NCI-H69 (cell line): ENCODE results near the gene FCGR1A.
A peak's percentile ranks its signal among the peaks of the same experiment; 100 is the strongest.
"Not testable (repeated sequence)": the region's sequence is repeated elsewhere in the genome, so short reads cannot be mapped to it uniquely, and the experiment has no call there.

Experiments
- DNase-seq: peaks from one replicate; lab custom pipeline; 2025; lab: John Stamatoyannopoulos, UW

FCGR1A gene

DNA sequence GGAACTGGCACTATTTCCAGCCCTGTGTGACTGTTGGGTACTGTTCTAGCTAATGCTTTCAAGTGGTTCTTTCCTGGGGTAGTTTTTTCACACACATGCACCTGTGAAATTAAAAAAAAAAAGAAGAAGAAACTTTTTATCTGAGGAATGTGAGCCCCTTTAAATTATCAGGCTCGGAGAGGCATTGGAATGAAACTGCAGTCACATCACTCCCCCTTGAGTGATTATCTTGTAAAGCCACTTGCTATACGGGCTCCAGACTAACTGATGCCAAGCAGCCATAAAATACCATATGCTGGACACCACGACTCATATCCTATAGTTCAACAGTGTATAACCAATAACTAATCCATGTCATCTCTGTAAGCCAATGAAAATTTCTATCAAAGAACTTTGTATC lies 5.4 kb upstream of the FCGR1A start:
- DNase-seq = not testable (repeated sequence)

DNA sequence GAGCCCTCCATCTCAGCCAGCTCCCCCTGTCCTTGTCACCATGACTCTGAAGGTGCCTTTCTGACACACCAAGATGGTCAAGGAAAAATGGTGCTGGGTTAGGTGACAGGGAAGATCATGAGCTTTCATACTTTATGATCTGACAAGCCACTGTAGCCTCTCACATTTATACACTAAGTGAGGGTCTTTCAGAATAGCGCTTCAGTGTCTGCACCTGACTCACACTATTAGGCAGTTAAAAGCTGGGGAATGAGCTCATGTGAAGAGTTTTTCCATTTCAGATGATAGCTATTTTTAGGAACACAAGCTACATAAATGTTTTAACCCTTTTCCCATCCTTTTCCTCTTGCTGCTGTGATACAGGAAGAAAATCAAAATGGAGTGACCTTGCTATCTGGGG lies 4.2 kb upstream of the FCGR1A start:
- DNase-seq = not testable (repeated sequence)

DNA sequence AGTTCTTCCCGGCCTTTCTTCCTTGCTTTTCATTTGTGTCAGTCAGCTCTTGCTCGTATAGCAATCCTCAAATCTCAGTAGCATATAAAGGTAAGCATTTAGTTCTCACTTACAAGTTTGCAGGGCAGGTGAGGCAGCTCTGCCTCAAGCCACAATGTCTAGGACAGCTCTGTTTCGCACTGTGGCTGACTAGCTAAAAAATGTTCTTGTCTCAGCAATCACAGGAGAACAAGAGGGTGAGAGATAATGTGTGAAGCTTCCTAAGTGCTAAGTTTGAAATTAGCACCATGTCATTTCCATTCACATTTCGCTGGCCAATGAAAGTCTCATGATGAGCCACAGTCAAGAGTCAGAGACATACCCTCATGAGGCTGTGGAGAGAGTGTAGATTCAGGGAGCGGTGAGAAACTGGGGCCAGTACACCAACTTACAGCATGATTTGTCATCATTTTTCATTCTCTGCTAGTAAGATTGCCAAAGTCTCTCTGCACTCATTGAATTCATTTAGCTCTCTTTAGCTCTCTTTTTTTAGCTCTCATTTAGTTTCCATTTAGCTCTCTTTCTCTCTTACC lies 995 bp upstream of the FCGR1A start:
- not testable (repeated sequence) for DNase-seq

- not testable (repeated sequence) for DNase-seq
Observed at GRCh38 chr1:149783289-149783688, 795 bp downstream of the FCGR1A start.

DNA sequence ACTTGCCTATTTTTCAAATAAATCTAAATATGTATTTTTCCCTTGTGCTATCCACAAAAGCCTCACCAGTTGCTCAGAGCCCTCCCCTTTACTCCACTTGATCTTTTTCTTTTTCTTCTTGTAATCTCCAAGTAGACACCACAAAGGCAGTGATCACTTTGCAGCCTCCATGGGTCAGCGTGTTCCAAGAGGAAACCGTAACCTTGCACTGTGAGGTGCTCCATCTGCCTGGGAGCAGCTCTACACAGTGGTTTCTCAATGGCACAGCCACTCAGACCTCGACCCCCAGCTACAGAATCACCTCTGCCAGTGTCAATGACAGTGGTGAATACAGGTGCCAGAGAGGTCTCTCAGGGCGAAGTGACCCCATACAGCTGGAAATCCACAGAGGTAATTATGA lies 1.4 kb downstream of the FCGR1A start:
- not testable (repeated sequence) for DNase-seq

- DNase-seq = not testable (repeated sequence)
Observed at GRCh38 chr1:149787688-149788451, 5.4 kb downstream of the FCGR1A start.

GRCh38 chr1:149792502-149792901 lies 10.0 kb downstream of the FCGR1A start:
- peak; percentile 67 for DNase-seq

DNA sequence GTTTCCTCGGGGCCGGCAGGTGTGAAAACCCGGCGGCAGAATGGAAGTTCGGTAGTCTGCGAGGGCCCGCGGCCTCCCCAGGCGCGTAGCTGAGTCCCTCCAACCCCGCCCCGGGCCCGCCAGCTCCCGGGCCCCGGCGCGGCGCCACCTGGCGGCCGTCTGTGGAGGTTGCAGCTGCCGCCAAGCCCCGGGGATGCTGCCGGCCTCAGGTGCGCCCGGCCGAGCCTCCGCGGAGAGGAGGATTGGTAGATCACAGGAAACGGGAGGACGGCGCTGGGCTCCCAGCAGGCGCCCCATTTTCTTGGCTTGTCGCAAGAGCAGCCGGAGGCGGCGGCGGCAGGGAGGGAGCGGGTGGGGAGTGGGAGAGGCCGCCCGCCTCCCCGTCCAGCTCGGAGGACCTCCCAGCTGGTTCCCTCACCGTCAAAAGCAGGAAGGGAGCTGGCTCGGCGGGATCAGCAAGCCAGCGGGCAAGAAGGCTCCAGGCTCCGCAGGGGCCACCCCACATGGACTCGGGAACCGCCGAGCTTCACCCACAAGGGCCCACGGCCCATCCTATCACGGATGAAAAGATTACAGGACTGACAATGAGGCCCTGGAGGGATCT lies 10.5 kb downstream of the FCGR1A start:
- peak; percentile 91 for DNase-seq

- not testable (repeated sequence) for DNase-seq
Observed at GRCh38 chr1:149793885-149794284, 11.4 kb downstream of the FCGR1A start.

DNA sequence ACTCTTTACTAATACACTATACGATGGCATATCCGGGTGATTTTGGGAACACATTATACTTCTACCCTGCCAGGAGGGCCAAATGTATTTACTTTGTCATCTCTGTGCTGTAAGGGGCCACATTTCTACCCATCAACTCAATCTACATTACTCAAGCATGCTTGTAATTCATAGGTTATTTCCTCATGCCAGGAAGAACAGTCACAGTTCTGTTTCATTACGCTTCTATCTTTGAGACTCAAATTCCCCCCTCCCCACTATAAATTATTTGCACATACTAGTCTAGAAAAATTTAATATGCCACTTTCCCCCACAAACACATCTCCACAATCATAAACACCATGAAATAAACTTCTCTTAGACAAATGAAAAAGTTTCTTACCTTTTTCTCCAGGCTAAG lies 19.1 kb downstream of the FCGR1A start:
- DNase-seq = not testable (repeated sequence)

DNA sequence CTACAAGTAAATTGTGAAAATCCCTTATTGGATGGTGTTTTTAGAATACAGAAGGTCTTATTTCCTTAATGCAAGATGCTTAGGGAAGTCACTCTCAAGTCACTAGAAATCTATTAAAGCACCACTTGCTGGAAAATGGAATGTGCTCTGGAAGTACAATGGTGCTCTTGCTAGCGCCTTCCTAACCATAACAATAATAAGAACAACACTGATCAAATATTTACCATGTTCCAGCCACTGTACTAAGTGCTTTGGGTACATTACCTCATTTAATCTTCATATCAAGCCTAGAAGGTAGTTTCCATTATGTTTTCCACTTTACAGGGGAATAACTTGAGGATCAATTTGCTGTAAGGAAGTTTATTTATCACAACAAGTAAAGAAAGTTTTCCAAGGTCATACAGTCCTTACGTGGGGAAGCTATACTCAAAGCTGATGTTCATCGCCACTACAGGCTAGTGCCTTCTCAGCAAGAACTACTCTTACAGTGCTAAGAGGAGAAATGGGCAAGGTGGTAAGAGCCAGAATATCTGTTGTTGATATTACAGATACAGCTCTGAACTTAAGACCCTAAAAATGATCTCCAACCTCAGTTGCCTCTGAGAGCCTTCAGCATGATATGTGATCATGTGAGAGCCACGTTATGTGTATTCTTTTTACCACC lies 22.1 kb downstream of the FCGR1A start:
- not testable (repeated sequence) for DNase-seq

DNA sequence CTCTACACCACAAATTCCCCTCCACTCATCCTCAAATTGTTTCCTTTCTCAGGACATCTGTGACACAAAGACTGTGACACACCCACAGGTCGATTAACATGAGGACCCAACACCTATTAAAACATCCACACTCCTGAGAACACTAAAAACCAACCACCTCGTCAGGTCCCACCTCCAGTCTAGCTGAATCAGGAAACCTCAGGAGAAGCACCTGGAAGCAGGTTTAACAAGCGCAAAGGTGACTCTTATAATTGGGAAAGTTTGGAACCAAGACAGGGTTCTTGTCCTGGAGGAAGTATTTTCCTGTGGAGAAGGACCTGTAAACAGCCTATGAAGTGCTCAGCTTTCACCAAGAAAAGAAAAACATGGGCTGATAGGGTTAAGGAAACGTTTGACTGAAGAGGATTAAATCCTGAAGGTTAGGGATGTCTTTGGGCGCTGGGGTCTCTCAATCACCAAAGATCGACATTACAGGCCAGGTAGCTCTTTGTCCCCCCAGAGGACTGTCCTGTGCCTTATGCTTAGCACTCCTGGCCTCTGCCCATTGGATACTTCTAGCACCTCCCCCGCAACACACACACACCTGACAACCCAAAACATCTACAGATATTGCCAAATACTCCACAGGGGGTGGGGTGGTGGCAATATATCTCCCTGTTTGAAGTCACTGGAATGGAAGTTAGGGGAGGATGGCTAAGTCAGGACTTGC lies 28.4 kb downstream of the FCGR1A start:
- peak; percentile 24 for DNase-seq

DNA sequence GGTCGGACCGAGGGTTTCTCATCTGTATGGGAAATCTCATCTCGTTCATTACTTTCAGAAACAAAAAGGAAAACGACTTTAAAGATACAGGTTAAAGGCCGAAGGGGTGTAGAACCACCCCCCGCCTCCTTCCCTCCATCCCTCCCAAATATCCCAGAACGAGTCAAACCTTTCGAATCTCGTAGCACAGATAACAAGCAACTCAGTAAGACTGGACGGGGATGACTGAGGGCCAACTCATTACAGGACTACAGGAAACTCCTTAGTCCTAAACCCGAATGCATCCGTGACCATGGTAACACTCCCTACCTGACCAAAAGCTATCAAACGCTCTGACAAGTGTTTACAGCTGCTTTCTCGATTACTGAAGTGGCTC lies 29.0 kb downstream of the FCGR1A start:
- peak; percentile 20 for DNase-seq

DNA sequence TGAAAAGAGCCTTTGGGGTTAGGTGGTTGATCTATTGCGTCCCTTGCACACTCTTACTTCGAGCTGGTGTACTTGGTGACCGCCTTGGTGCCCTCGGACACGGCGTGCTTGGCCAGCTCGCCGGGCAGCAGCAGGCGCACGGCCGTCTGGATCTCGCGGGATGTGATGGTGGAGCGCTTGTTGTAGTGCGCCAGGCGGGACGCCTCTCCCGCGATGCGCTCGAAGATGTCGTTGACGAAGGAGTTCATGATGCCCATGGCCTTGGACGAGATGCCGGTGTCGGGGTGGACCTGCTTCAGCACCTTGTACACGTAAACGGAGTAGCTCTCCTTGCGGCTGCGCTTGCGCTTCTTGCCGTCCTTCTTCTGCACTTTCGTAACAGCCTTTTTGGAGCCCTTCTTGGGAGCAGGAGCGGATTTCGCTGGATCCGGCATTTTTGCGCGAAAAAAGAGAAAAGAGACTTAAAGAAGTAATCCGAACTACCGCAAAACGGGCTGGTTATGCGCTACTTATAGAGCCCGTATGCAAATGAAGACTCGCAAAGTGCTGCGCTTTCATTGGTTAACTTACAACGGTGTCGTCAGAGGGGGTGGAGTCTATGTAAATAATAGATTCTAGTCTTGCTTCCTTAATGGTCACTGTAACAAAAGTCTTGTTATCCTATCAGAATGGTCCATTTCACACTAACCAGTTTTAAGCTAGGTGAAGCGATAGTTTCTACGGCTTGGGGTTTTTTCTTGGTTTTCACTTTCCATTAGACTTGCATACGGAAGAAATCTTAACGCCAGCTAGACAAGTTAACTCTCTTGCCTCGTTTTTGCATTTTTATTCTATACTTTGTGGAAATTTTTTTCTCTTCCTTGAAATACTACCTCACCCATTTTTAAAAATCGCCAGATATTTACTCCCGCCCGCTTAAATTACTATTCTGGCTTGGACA lies 29.7 kb downstream of the FCGR1A start:
- peak; percentile 93 for DNase-seq

DNA sequence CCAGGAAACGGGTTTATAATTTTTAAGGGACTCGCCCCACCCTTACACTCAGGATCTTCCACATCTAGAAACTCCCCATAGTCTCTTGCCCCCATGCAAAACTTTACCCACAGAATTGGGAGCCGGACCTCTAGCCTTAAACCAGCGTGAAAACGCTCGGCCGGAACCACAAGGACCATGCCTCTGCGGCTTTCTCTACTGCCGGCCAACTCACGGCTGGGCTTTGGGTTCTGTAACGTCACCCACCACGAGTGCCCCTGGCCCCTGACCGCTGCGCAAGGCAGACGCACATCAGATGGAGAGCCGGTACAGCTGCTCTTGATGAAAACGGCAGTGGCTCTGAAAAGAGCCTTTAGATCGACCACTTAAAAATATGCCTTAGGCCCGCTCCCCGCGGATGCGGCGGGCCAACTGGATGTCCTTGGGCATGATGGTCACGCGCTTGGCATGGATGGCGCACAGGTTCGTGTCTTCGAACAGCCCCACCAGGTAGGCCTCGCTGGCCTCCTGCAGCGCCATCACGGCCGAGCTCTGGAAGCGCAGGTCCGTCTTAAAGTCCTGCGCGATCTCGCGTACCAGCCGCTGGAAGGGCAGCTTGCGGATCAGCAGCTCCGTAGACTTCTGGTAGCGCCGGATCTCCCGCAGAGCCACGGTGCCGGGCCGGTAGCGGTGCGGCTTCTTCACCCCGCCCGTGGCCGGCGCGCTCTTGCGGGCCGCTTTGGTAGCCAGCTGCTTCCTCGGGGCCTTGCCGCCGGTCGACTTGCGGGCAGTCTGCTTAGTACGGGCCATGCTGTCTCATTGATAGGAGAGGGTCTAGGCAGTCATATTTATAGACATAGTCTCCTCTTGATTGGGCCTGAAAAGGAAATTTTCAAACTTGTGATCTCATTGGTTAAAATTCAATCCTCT lies 30.7 kb downstream of the FCGR1A start:
- DNase-seq = peak; percentile 79

DNA sequence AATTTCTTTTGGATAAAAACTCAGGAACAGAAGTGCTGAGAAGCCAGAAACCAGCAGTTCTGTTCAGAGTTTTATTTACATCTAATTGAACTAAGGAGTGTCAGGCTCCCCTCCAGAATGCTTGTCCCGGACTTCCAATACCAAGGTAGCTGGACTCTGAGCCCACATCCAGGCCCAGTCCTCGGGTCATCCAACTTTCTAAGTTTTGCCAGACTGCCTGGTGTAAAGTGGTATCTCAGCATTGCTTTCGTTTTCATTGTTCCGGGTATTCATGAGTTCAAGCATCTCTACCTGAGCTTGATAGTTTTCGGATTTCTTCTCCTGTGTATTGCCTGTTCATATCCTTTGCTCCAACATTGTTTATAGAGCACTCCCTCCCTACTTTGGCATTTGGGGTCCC lies 37.9 kb downstream of the FCGR1A start:
- DNase-seq = not testable (repeated sequence)

- DNase-seq = not testable (repeated sequence)
Observed at GRCh38 chr1:149826555-149826954, 44.1 kb downstream of the FCGR1A start.

DNA sequence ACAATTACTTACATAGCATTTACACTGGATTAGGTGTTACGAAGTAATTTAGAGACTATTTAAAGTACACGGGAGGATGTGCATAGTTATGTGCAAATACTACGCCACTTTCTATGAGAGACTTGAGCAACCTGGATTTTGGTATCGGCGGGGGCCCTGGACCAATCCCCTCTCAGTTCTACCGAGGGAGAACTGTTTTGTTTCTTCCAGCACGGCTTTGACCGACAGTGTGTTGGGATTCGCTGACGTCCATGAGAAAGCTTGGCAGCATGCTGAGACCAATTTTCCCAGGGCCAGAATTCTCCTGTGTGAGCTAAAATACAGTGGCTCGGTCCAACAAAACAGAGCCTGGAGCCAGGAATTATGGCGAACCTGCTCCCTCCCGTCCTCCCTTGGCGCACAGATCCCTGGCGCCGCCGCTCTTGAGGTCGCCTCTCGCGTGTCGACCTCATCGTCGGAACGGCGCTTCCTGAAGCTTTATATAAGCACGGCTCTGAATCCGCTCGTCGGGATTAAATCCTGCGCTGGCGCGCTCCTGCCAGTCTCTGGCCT lies 49.3 kb downstream of the FCGR1A start:
- not testable (repeated sequence) for DNase-seq

DNA sequence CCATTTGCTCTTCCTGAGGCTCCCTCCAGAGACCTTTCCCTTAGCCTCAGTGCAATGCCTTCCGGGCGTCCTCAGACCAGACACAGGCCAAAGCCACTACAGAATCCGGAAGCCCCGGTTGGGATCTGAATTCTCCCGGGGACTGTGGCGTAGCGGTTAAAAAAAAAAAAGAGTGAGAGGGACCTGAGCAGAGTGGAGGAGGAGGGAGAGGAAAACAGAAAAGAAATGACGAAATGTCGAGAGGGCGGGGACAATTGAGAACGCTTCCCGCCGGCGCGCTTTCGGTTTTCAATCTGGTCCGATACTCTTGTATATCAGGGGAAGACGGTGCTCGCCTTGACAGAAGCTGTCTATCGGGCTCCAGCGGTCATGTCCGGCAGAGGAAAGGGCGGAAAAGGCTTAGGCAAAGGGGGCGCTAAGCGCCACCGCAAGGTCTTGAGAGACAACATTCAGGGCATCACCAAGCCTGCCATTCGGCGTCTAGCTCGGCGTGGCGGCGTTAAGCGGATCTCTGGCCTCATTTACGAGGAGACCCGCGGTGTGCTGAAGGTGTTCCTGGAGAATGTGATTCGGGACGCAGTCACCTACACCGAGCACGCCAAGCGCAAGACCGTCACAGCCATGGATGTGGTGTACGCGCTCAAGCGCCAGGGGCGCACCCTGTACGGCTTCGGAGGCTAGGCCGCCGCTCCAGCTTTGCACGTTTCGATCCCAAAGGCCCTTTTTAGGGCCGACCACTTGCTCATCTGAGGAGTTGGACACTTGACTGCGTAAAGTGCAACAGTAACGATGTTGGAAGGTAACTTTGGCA lies 50.0 kb downstream of the FCGR1A start:
- DNase-seq = not testable (repeated sequence)
